Measurements from ENCODE around the gene CCR3. TPM values are rescaled to one million over a fixed set of nuclear protein-coding genes. Genes with fewer than 3 reads are reported as not detected.

Gene CCR3
- total RNA-seq, 1 donor from 2014 or later, result not detected

DNA sequence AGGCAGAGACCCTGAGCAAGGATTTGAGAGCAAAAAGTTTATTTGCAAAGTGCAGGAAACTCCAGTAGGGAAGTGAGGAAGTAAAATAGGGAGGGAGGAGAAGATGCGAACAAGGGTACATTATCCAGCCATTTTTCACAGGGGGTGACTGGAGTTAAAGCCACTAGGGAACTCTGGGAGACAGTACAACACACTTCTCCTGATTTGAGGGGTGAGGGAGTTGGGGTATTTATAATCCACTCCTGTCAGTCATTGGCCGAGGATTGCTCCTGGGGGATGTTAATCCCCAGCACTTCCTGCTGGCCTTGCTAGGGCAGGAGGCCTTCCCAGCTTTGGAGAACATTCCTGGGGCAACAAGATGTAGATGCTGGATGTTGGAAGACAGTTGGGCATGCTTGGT, 28.2 kb downstream of the CCR3 start:
- Histone ChIP-seq H3K4me2 (no peak overlapping the region), H3K79me2 (ENCODE audit: low read depth) (no peaks in the 10 kb centered on the region), H3K27ac (no peak overlapping the region), H2AFZ (replicated peaks) (no peak overlapping the region), H3K4me1 (no peaks in the 10 kb centered on the region), H3K27me3 (no peaks in the 10 kb centered on the region), H3K9ac (no peak overlapping the region), H3K9me3 (ENCODE audit: low read depth) (no peaks in the 10 kb centered on the region), H3K36me3 (no peaks in the 10 kb centered on the region), H3F3A (ENCODE audit: low read depth) (no peaks in the 10 kb centered on the region), H3K4me3 (no peak overlapping the region), H4K20me1 (ENCODE audit: low read depth) (no peaks in the 10 kb centered on the region)
- no peak for DNase-seq (ENCODE audit: low spot score)
- H3K9me3 Mint-ChIP-seq, result peaks cover 14% of the 10 kb centered on the region
- no peak overlapping the region for H3K27ac Mint-ChIP-seq
- H3K4me3 Mint-ChIP-seq, result no peak overlapping the region
- H3K36me3 Mint-ChIP-seq, result no peaks in the 10 kb centered on the region
- peaks cover 6% of the 10 kb centered on the region for H3K27me3 Mint-ChIP-seq (ENCODE audit: insufficient read depth, low read depth)
- no peaks in the 10 kb centered on the region for H3K4me1 Mint-ChIP-seq
- TF ChIP-seq EZH2 (IDR thresholded peaks at IDR 0.05), result no peak
- TF ChIP-seq, protein P1, sequence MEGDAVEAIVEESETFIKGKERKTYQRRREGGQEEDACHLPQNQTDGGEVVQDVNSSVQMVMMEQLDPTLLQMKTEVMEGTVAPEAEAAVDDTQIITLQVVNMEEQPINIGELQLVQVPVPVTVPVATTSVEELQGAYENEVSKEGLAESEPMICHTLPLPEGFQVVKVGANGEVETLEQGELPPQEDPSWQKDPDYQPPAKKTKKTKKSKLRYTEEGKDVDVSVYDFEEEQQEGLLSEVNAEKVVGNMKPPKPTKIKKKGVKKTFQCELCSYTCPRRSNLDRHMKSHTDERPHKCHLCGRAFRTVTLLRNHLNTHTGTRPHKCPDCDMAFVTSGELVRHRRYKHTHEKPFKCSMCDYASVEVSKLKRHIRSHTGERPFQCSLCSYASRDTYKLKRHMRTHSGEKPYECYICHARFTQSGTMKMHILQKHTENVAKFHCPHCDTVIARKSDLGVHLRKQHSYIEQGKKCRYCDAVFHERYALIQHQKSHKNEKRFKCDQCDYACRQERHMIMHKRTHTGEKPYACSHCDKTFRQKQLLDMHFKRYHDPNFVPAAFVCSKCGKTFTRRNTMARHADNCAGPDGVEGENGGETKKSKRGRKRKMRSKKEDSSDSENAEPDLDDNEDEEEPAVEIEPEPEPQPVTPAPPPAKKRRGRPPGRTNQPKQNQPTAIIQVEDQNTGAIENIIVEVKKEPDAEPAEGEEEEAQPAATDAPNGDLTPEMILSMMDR (IDR thresholded peaks at IDR 0.05), result no peak
- no peak for TF ChIP-seq EZH2phosphoT487 (IDR thresholded peaks at IDR 0.05)

DNA sequence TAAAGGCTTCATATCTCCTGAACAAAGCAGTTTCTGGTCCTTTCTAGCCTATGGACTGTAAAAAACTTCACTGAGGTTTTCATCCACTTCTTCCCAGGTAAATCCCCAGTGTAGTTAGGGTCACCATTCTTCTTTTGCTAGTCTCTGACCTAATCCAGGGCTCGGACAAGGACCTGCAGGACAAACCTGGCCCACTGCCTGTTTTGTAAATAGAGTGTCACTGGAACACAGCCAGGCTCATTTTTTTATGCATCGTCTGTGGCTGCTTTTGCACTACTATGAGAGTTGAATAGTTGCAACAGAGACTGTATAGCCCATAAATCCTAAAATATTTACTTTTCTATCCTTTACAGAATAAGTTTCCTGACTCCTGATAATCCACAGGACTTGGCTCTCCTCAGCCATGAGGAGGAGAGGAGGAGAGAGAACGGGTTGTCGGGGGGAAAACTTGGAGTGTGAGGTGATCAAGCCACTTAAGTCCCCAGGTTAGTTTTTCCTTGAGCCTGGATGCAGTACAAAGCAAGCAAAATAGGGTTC, 29.0 kb downstream of the CCR3 start:
- Mint-ChIP-seq H3K4me1 (no peaks in the 10 kb centered on the region), H3K9me3 (peaks cover 14% of the 10 kb centered on the region), H3K27me3 (ENCODE audit: insufficient read depth, low read depth) (peaks cover 6% of the 10 kb centered on the region), H3K4me3 (no peak overlapping the region), H3K27ac (no peak overlapping the region), H3K36me3 (no peaks in the 10 kb centered on the region)
- Histone ChIP-seq H3K79me2 (ENCODE audit: low read depth) (no peaks in the 10 kb centered on the region), H3K27me3 (no peaks in the 10 kb centered on the region), H3K4me3 (no peak overlapping the region), H3K27ac (no peak overlapping the region), H3K9me3 (ENCODE audit: low read depth) (no peaks in the 10 kb centered on the region), H3K4me1 (no peaks in the 10 kb centered on the region), H2AFZ (replicated peaks) (no peak overlapping the region), H3K4me2 (no peak overlapping the region), H3K9ac (no peak overlapping the region), H4K20me1 (ENCODE audit: low read depth) (no peaks in the 10 kb centered on the region), H3F3A (ENCODE audit: low read depth) (no peaks in the 10 kb centered on the region), H3K36me3 (no peaks in the 10 kb centered on the region)
- no peak for DNase-seq (ENCODE audit: low spot score)
- TF ChIP-seq, protein P1 (IDR thresholded peaks at IDR 0.05), result no peak
- TF ChIP-seq EZH2 (IDR thresholded peaks at IDR 0.05) (no peak), EZH2phosphoT487 (IDR thresholded peaks at IDR 0.05) (no peak)

DNA sequence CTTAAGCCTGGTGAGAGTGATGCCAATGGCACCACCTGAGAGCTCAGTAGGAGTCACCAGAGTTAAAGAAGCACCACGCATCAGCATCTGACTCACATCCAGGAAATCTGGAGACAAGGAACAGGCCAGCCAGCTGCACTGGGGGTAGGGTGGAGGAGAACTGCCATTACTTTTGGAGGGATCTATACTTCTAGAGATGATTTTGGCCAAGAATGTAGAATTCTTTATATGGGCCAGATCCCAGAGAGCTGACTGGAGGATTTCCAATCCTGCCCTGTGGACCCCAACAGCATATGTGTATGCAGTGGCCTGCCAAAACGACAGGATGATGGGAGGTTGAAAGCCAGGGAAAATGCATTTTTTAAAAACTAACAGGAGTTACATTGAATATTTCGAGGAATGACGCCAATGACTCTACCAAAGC, 29.8 kb downstream of the CCR3 start:
- no peaks in the 10 kb centered on the region for H3F3A ChIP-seq (ENCODE audit: low read depth)
- H2AFZ ChIP-seq (replicated peaks), result no peak overlapping the region
- no peak overlapping the region for H3K27ac Mint-ChIP-seq
- no peaks in the 10 kb centered on the region for H3K36me3 ChIP-seq
- H3K4me3 ChIP-seq, result no peak overlapping the region
- TF ChIP-seq EZH2phosphoT487 (IDR thresholded peaks at IDR 0.05) (no peak), EZH2 (IDR thresholded peaks at IDR 0.05) (no peak)
- TF ChIP-seq, protein P1 (IDR thresholded peaks at IDR 0.05), result no peak
- H3K9ac ChIP-seq, result no peak overlapping the region
- no peaks in the 10 kb centered on the region for H3K36me3 Mint-ChIP-seq
- H3K4me2 ChIP-seq, result no peak overlapping the region
- no peaks in the 10 kb centered on the region for H4K20me1 ChIP-seq (ENCODE audit: low read depth)
- H3K27me3 ChIP-seq, result no peaks in the 10 kb centered on the region
- H3K4me3 Mint-ChIP-seq, result no peak overlapping the region
- H3K9me3 ChIP-seq (ENCODE audit: low read depth), result no peaks in the 10 kb centered on the region
- no peaks in the 10 kb centered on the region for H3K4me1 ChIP-seq
- H3K27ac ChIP-seq, result no peak overlapping the region
- peaks cover 9% of the 10 kb centered on the region for H3K27me3 Mint-ChIP-seq (ENCODE audit: insufficient read depth, low read depth)
- DNase-seq (ENCODE audit: low spot score), result no peak
- peaks cover 18% of the 10 kb centered on the region for H3K9me3 Mint-ChIP-seq
- H3K4me1 Mint-ChIP-seq, result no peaks in the 10 kb centered on the region
- H3K79me2 ChIP-seq (ENCODE audit: low read depth), result no peaks in the 10 kb centered on the region

All from neural progenitor cell (in vitro differentiated cells).